GM12878 (cell line): ENCODE data around the gene ZC3H7B. TPM values are rescaled to one million over a fixed set of nuclear protein-coding genes. Genes with fewer than 3 reads are reported as not detected.

Experiments
- CBX5 ChIP-seq: sonication (generic); IDR thresholded peaks from 2 replicates; pipeline ENCODE4 v1.6.1; 2016; ENCODE audit warnings: low read depth, moderate library complexity, mild to moderate bottlenecking, inconsistent platforms
- EED ChIP-seq: sonication (generic); IDR thresholded peaks from 2 replicates; pipeline ENCODE4 v1.6.1; 2016; ENCODE audit warnings: antibody characterized with exemption, low read depth
- HDAC2 ChIP-seq: fragments of 200-600 bp; sonication (generic); IDR thresholded peaks from 2 replicates; pipeline ENCODE4 v1.6.1; 2017
- HDAC6 ChIP-seq: fragments of 200-600 bp; sonication (generic); IDR thresholded peaks from one replicate; pipeline ENCODE4 v1.8.0; 2017; ENCODE audit warnings: antibody characterized with exemption; ENCODE audit not compliant: unreplicated experiment
- IRF5 ChIP-seq: fragments of 450-650 bp; IDR thresholded peaks from 2 replicates; pipeline ENCODE4 v1.6.1; 2017; ENCODE audit warnings: borderline replicate concordance
- KAT2A ChIP-seq: conservative IDR thresholded peaks from 2 replicates; pipeline ENCODE4 v1.6.1; 2011; ENCODE audit warnings: low read depth, low read length; ENCODE audit not compliant: control insufficient read depth
- NKRF ChIP-seq: fragments of 450-650 bp; conservative IDR thresholded peaks from 2 replicates; pipeline ENCODE4 v1.6.1; 2017; ENCODE audit warnings: mild to moderate bottlenecking, moderate library complexity
- SKIL ChIP-seq: fragments of 450-650 bp; IDR thresholded peaks from 2 replicates; pipeline ENCODE4 v1.6.1; 2017; ENCODE audit warnings: mild to moderate bottlenecking, low read depth, inconsistent platforms; ENCODE audit not compliant: poor library complexity, severe bottlenecking
- SMAD1 ChIP-seq: fragments of 450-650 bp; IDR thresholded peaks from 2 replicates; pipeline ENCODE4 v1.6.1; 2018; ENCODE audit warnings: mild to moderate bottlenecking, low read depth; ENCODE audit not compliant: partially characterized antibody
- SREBF2 ChIP-seq: IDR thresholded peaks from 2 replicates; pipeline ENCODE4 v1.6.1; 2012; ENCODE audit warnings: mild to moderate bottlenecking, low read length
- USF1 ChIP-seq: IDR thresholded peaks from 2 replicates; pipeline ENCODE4 v1.6.1; 2011; ENCODE audit warnings: borderline replicate concordance, low read depth, mild to moderate bottlenecking, moderate library complexity, mixed read lengths, low read length; ENCODE audit not compliant: insufficient read depth; ENCODE audit errors: extremely low read length
- USF2 ChIP-seq: IDR thresholded peaks from 2 replicates; pipeline ENCODE4 v1.6.1; 2011; ENCODE audit warnings: low read depth, low read length, improper control_type of control experiment, borderline replicate concordance
- YY1 ChIP-seq: IDR thresholded peaks from 2 replicates; pipeline ENCODE4 v1.6.1; 2011; ENCODE audit warnings: low read depth, mild to moderate bottlenecking, low read length
- ZBTB33 ChIP-seq: fragments of 450-650 bp; IDR thresholded peaks from 2 replicates; pipeline ENCODE4 v1.6.1; 2017; ENCODE audit warnings: mild to moderate bottlenecking
- ZBTB40 ChIP-seq: fragments of 450-650 bp; IDR thresholded peaks from 2 replicates; pipeline ENCODE4 v1.6.1; 2016; ENCODE audit warnings: mild to moderate bottlenecking, moderate library complexity, borderline replicate concordance
- ZNF622 ChIP-seq: fragments of 450-650 bp; IDR thresholded peaks from 2 replicates; pipeline ENCODE4 v1.6.1; 2017; ENCODE audit warnings: mild to moderate bottlenecking, inconsistent platforms
- ZZZ3 ChIP-seq: IDR thresholded peaks from 2 replicates; pipeline ENCODE4 v1.6.1; 2011; ENCODE audit warnings: low read depth; ENCODE audit not compliant: control insufficient read depth, insufficient read length
- polyA plus RNA-seq, 11 experiments: library from polyadenylated mRNA; depleted of rRNA in 4 of 11; unstranded in 6 of 11; stranded (reverse) in 5 of 11; fragments of >200 nt; fragmentation: Nextera tagmentation in 4 of 11; fragmentation: Illumina TruSeq in 1 of 11; extraction: Ambion mirVana in 4 of 11; extraction: Trizol in 1 of 11; gene quantifications; 1 replicate in 1 of 11; 2 replicates in 10 of 11; pipeline versions ENCODE4 v1.2.1 to v1.2.3, GENCODE V29; 2011 to 2016; ENCODE audit warnings: inconsistent platforms in 2 of 11, missing spikeins in 2 of 11, low read depth in 1 of 11
- total RNA-seq, 4 experiments: library from RNA; depleted of rRNA in 3 of 4; stranded (reverse); fragments of >200 nt in 3 of 4; fragmentation: Illumina TruSeq in 1 of 4; extraction: Trizol in 1 of 4; gene quantifications; 2 replicates each; pipeline versions ENCODE4 v1.2.1 to v1.2.3, GENCODE V29; 2013 to 2021

Gene ZC3H7B
- total and polyA plus RNA-seq, 10 of the 15 experiments (the other 5 are each of a cell fraction or from before 2014, with no cell fraction given), result 0.26 to 52.3 (median 22.4) TPM

GRCh38 chr22:41405588-41405987, 104.3 kb downstream of the ZC3H7B start (continued):
- TF ChIP-seq ZNF622, result no peak
- TF ChIP-seq IRF5, result no peak
- no peak for TF ChIP-seq ZBTB33
- no peak for TF ChIP-seq USF2
- TF ChIP-seq YY1, result no peak
- no peak for TF ChIP-seq HDAC6
- TF ChIP-seq KAT2A, result no peak
- TF ChIP-seq ZZZ3, result no peak
- no peak for TF ChIP-seq HDAC2
- TF ChIP-seq EED, result peak; percentile 56
- no peak for TF ChIP-seq USF1
- TF ChIP-seq SMAD1, result no peak
- no peak for TF ChIP-seq SKIL
- TF ChIP-seq ZBTB40, result no peak
- no peak for TF ChIP-seq SREBF2
- TF ChIP-seq NKRF, result no peak
- TF ChIP-seq CBX5, result no peak
